GM18909 (cell line): ENCODE results near the gene DVL1.
A peak's percentile ranks its signal among the peaks of the same experiment; 100 is the strongest.
"Not testable (repeated sequence)": the region's sequence is repeated elsewhere in the genome, so short reads cannot be mapped to it uniquely, and the experiment has no call there.

Source experiments
- ATAC-seq: cut with Tn5 transposase; IDR thresholded peaks from one replicate; pipeline ENCODE4 v1.9.1; 2021; ENCODE audit warnings: mild to moderate bottlenecking; ENCODE audit not compliant: unreplicated experiment, poor library complexity

DVL1 gene

GRCh38 chr1:1329304-1330210 lies 19.7 kb downstream of the DVL1 start:
- no peak for ATAC-seq

- ATAC-seq: no peak
Measured at GRCh38 chr1:1328254-1328653, 21.0 kb downstream of the DVL1 start.

- ATAC-seq: no peak
Measured at GRCh38 chr1:1327291-1327690, 21.9 kb downstream of the DVL1 start.

- ATAC-seq: no peak
Measured at GRCh38 chr1:1326075-1326605, 23.1 kb downstream of the DVL1 start.

- ATAC-seq: no peak
Measured at GRCh38 chr1:1325288-1326074, 23.7 kb downstream of the DVL1 start.

- ATAC-seq: peak; percentile 75
Measured at GRCh38 chr1:1324524-1325287, 24.5 kb downstream of the DVL1 start, which contains the start of the genes CPTP and INTS11. Gene CPTP (plus strand): TSS chr1:1324802. CDS start chr1:1326911, 2,109 bp downstream. Gene INTS11 (minus strand): TSS chr1:1324660. CDS start chr1:1324608, 52 bp downstream.

DNA sequence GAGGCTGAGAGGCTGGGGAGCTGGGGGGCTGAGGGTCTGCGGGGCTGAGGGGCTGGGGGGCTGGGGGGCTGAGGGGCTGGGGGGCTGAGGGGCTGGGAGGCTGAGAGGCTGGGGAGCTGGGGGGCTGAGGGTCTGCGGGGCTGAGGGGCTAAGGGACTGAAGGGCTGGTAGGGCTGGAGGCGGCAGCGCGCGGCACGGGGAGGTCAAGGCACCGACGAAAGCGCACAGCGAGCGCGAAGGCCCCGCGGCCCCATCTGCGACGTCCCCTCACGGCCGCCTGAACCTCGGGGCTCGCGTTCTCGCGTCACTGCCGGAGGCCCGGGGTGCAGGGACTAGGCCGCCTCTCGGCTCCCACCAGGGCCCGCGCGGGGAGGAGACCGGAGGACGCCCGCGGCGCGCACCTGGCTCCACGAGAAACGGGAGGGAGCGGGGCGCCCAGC lies 25.1 kb downstream of the DVL1 start:
- peak; percentile 23 for ATAC-seq

GRCh38 chr1:1322952-1323351 lies 26.3 kb downstream of the DVL1 start:
- no peak for ATAC-seq

DNA sequence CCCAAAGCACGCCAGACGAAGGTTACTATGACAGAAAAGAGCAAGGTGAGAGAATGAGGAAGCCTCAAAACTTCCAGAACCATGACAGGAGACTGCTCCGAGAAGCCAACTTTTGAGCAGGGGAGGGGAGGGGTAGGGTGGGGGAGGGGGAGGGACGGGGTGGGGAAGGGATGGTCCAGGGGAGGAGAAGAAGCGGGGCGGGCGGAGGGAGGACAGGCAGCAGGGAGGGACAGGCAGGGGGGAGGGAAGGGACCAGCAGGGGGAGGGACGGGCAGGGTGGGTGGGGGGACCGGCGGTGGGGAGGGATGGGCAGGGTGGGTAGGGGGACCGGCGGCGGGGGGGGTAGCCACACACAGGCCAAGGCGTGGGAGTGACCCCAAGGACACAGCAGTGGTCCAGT lies 26.8 kb downstream of the DVL1 start:
- no peak for ATAC-seq

DNA sequence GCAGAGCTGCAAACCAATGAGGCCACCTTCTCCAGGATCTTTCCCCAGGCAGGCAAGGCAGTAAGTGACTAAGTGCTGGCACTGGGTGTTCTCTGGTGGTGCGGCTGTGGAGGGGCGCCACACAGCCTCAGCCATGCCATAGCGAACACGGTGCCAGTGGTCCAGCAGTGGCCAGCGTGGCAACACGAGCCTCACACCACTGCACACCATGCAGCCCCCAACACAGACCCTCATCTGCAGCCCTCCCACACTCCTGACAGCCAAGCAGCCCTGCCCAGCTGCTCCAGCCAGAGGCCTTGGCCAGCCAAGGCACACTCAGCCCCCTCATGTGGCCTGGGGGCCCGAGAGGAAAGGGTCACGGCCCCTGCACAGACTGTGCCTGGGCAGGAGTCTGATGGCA lies 27.7 kb downstream of the DVL1 start:
- no peak for ATAC-seq

DNA sequence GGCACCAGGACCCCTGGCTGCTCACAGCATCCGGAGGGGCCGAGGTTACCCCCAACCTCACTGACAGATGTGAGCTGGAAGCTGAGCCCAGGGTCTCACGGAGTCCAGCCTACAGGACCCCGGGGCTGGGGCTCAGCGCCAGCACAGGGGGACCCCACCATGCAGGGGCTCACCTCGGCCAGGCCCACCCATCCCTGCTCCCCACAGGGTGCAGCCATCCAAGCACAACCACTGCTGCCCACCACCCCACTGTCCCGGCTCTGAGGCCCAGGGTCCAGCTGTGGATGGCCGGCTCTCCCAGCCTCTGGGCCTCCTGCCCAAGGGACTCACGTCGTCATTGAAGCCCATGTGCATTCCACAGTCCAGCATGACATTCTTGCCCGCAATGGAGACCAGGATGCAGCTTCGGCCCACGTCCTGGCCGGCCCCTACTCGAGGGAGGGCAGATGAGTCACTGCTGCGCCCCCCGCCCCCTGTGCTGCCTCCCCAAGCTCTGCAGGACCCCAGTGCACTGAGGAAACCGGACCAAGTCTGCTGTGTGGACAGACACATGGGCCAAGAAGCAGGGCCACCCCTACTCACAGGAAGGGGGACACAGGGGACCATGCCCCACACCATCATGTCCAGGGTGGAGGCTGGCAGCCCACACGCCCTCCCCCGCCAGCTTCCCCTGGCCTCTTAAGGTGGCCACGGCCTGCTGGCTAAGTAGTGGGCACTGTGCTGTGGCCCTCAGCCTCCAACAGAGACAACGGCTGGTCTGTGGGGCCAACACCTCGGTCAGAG lies 28.4 kb downstream of the DVL1 start:
- ATAC-seq: no peak

GRCh38 chr1:1319646-1319941 lies 29.6 kb downstream of the DVL1 start:
- ATAC-seq: no peak

DNA sequence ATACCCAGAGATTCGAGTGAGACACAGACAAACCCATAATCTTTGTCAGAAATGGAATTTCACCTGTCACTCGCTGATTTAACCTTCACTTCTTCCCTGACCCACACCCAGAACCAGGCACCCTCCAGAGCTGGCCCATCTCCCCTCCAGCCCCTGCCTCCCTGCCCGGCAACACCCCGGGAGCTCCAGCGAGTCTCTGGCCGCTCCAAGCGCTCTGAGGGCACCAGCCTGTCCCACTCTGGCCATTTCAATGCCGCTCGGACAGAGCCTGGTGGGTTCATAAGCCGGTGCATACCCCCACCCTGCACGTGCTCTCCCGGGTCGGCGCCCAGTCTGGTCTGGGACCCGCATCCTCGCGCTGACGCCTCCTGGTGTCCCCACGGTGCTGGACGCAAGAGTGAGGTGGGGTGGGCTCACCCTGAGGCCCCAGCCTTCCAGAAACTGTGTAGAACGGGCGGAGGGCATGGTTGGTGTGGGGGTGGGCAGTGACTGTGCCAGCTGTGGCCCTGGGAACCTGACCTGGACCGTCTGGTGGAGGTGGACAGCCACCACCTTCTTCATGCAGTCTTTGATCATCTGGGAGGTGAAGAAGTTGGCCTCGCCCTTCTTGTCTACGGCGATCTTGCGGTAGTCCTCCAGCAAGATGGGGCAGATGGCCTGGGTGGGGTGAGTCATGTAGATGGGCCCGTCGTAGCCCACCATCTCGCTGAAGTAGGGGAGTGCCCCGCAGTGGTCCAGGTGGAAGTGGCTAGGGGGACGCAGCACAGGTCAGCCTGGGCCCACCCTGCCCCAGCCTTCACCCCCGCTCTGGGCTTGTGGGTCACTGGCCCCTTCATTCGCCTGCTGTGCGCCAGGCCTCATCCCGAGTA lies 30.2 kb downstream of the DVL1 start:
- no peak for ATAC-seq

DNA sequence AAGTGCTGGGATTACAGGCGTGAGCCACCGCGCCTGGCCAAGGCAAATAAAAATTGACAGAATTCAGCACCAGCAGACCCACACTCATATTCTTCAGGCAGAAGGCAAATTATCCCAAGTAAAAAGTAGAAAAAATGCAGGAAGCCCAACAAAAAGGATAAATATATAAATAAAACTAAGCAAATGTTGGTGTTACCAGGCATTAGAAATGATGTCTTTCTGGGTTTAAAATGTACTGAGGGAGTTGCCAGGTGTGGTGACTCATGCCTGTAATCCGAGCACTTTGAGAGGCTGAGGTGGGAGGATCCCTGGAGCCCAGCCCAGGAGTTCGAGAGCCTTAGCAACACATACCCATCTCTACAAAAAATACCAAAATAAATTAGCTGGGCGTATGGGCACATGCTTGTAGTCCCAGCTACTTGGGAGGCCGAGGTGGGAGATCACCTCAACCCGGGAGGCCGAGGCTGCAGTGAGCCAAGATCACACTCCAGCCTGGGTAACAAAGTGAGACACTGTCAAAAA lies 31.0 kb downstream of the DVL1 start:
- no peak for ATAC-seq

DNA sequence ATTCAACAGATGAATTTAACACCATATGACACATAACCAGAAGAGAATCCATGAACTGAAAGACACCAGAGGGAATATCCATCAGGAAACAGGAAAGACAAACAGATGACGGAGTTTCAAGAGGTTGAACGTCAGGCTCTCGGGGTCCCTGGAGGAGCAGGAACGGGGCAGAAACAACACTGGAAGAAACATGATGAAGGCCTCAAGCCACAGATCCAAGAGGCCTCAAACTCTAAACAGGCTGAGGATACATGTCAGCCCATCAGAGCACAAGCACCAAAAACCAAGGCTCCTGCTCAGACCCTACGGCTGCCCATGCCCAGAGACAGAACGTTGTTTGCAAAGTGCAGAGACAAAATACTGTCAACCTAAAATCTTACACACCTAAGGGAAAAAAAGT lies 31.8 kb downstream of the DVL1 start:
- no peak for ATAC-seq

- not testable (repeated sequence) for ATAC-seq
Measured at GRCh38 chr1:1316199-1316598, 33.0 kb downstream of the DVL1 start.

- ATAC-seq: no peak
Measured at GRCh38 chr1:1315435-1315954, 33.7 kb downstream of the DVL1 start.

DNA sequence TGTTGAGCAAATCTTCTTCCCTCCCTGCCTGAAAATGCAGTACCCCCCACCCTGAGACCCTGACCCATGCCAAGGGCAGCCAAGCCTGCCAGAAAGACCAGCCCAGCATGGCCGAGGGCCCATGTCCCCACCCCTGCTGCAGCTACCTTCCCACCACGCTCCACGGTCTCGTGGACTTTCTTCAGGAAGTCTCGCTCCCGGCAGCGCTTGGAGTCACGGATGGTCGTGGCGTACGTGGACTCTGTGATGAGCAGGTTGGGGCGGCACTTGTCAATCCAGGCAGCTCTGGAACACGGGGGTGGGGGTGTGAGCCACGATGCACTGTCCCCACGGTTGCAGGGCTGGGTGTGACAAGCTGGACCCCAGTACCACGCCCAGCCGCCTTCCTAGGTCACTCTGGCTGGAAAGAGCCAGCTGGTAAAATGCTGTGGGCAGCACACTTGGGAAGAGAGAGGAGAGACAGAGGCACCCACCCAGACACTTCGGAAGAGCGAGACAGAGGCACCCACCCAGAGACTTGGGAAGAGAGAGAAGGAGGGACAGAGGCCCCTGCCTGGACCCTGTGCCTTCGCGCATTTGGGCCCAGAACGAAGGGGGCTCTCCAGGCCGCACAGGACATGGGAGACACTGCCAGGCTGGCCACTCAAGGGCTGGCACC lies 34.4 kb downstream of the DVL1 start:
- no peak for ATAC-seq
